HEK293T (cell line): ENCODE measurements around the gene RPP14.
"Not testable (repeated sequence)": the region's sequence is repeated elsewhere in the genome, so short reads cannot be mapped to it uniquely, and the experiment has no call there.

ENCODE experiments used
- CTCF ChIA-PET: fragments of 350-600 bp; formaldehyde crosslinking; extraction: SDS; loops from one replicate; lab custom pipeline; 2021; ENCODE audit warnings: antibody characterized with exemption, inconsistent platforms; lab: Yijun Ruan, JAX
- POLR2A ChIA-PET: fragments of 350-600 bp; formaldehyde crosslinking; extraction: SDS; loops from one replicate; lab custom pipeline; 2020; ENCODE audit warnings: antibody characterized with exemption, inconsistent platforms; lab: Yijun Ruan, JAX
- DNase-seq: peaks from one replicate; pipeline ENCODE4 v3.0.0; 2012; ENCODE audit warnings: mixed read lengths; ENCODE audit errors: extremely low spot score
- ARNT ChIP-seq: fragments of 450-650 bp; IDR thresholded peaks from 2 replicates; pipeline ENCODE4 v1.6.1; 2017; ENCODE audit warnings: mild to moderate bottlenecking
- BHLHE40 ChIP-seq: fragments of 450-650 bp; IDR thresholded peaks from 2 replicates; pipeline ENCODE4 v1.6.1; 2016; ENCODE audit warnings: mild to moderate bottlenecking, moderate library complexity, borderline replicate concordance
- ELF4 ChIP-seq: fragments of 450-650 bp; IDR thresholded peaks from 2 replicates; pipeline ENCODE4 v1.6.1; 2017; ENCODE audit warnings: antibody characterized with exemption
- FOXA1 ChIP-seq: fragments of 450-650 bp; IDR thresholded peaks from 2 replicates; pipeline ENCODE4 v1.6.1; 2016; ENCODE audit warnings: mild to moderate bottlenecking
- FOXK2 ChIP-seq: fragments of 450-650 bp; IDR thresholded peaks from 2 replicates; pipeline ENCODE4 v1.6.1; 2016; ENCODE audit warnings: mild to moderate bottlenecking
- FOXM1 ChIP-seq: fragments of 450-650 bp; IDR thresholded peaks from 2 replicates; pipeline ENCODE4 v1.6.1; 2017; ENCODE audit warnings: mild to moderate bottlenecking, borderline replicate concordance
- HDGF ChIP-seq: fragments of 450-650 bp; IDR thresholded peaks from 2 replicates; pipeline ENCODE4 v1.6.1; 2017; ENCODE audit warnings: antibody characterized with exemption, borderline replicate concordance
- L3MBTL2 ChIP-seq: fragments of 450-650 bp; conservative IDR thresholded peaks from 2 replicates; pipeline ENCODE4 v1.6.1; 2016; ENCODE audit warnings: mild to moderate bottlenecking
- LEF1 ChIP-seq: fragments of 450-650 bp; IDR thresholded peaks from 2 replicates; pipeline ENCODE4 v1.6.1; 2017; ENCODE audit warnings: mild to moderate bottlenecking, borderline replicate concordance
- NFRKB ChIP-seq: fragments of 450-650 bp; IDR thresholded peaks from 2 replicates; pipeline ENCODE4 v1.6.1; 2016; ENCODE audit warnings: mild to moderate bottlenecking, moderate library complexity
- PKNOX1 ChIP-seq: fragments of 450-650 bp; IDR thresholded peaks from 2 replicates; pipeline ENCODE4 v1.6.1; 2016
- SP1 ChIP-seq: fragments of 450-650 bp; IDR thresholded peaks from 2 replicates; pipeline ENCODE4 v1.6.1; 2017
- SUZ12 ChIP-seq: fragments of 450-650 bp; IDR thresholded peaks from 2 replicates; pipeline ENCODE4 v1.6.1; 2016; ENCODE audit warnings: mild to moderate bottlenecking
- TARDBP ChIP-seq: fragments of 450-650 bp; IDR thresholded peaks from 2 replicates; pipeline ENCODE4 v1.6.1; 2016
- ZNF384 ChIP-seq: fragments of 450-650 bp; IDR thresholded peaks from 2 replicates; pipeline ENCODE4 v1.6.1; 2016

The RPP14 gene

GRCh38 chr3:58261954-58262666, 43.9 kb upstream of the RPP14 start:
- ChIA-PET POLR2A (no interaction called here), CTCF (no interaction called here)
- DNase-seq: no peak
- TF ChIP-seq HDGF (no peak), TARDBP (no peak), FOXA1 (no peak), PKNOX1 (no peak), FOXK2 (no peak), ELF4 (no peak), BHLHE40 (no peak), FOXM1 (no peak)

GRCh38 chr3:58266577-58266976, 39.5 kb upstream of the RPP14 start:
- CTCF ChIA-PET: no interaction called here
- no peak for DNase-seq
- POLR2A ChIA-PET: no interaction called here
- no peak for TF ChIP-seq SP1
- no peak for TF ChIP-seq L3MBTL2
- TF ChIP-seq LEF1: no peak
- no peak for TF ChIP-seq ZNF384
- TF ChIP-seq HDGF: no peak
- no peak for TF ChIP-seq SUZ12
- TF ChIP-seq ELF4: no peak
- TF ChIP-seq BHLHE40: no peak
- no peak for TF ChIP-seq NFRKB
- no peak for TF ChIP-seq TARDBP
- TF ChIP-seq FOXM1: no peak
- TF ChIP-seq FOXK2: no peak
- no peak for TF ChIP-seq PKNOX1
- TF ChIP-seq FOXA1: no peak

- DNase-seq, CTCF ChIA-PET, POLR2A ChIA-PET: not testable (repeated sequence)
Observed at GRCh38 chr3:58267543-58267942, 38.5 kb upstream of the RPP14 start.

GRCh38 chr3:58269356-58269755, 36.7 kb upstream of the RPP14 start:
- ChIA-PET POLR2A (no interaction called here), CTCF (no interaction called here)
- DNase-seq: no peak
- TF ChIP-seq FOXM1: no peak
- no peak for TF ChIP-seq L3MBTL2
- no peak for TF ChIP-seq ARNT
- no peak for TF ChIP-seq LEF1
- TF ChIP-seq PKNOX1: no peak
- TF ChIP-seq SUZ12: no peak
- no peak for TF ChIP-seq FOXA1
- no peak for TF ChIP-seq ZNF384
- TF ChIP-seq HDGF: no peak
- no peak for TF ChIP-seq BHLHE40

GRCh38 chr3:58270485-58270884, 35.6 kb upstream of the RPP14 start:
- CTCF ChIA-PET: no interaction called here
- DNase-seq: no peak
- TF ChIP-seq ELF4 (no peak), HDGF (no peak), BHLHE40 (no peak), FOXK2 (no peak), SUZ12 (no peak), L3MBTL2 (no peak), TARDBP (no peak), FOXA1 (no peak), FOXM1 (no peak), SP1 (no peak), ZNF384 (no peak)
- POLR2A ChIA-PET: interaction anchor here (1.0 kb wide), 1 partner anchor 32 kb away, joined by 4 read pairs; no protein-coding TSS in a partner anchor

GRCh38 chr3:58271901-58272501, 34.0 kb upstream of the RPP14 start:
- TF ChIP-seq HDGF: no peak
- TF ChIP-seq FOXM1: no peak
- no peak for TF ChIP-seq LEF1
- no peak for TF ChIP-seq PKNOX1
- TF ChIP-seq SUZ12: no peak
- CTCF ChIA-PET: no interaction called here
- no peak for DNase-seq
- POLR2A ChIA-PET: no interaction called here
